K562 (cell line): ENCODE results near the gene PNPLA7. TPM values are rescaled to one million over a fixed set of nuclear protein-coding genes. Genes with fewer than 3 reads are reported as not detected.
A peak's percentile ranks its signal among the peaks of the same experiment; 100 is the strongest.

Source experiments
- CREB1 ChIP-seq, 2 experiments: sonication (generic) in 1 of 2; formaldehyde crosslinking in 1 of 2; IDR thresholded peaks; 2 replicates each; pipeline versions ENCODE4 v1.6.1 to v1.8.0; 2012 to 2022; ENCODE audit warnings: inconsistent platforms in 1 of 2, mild to moderate bottlenecking in 1 of 2, missing genetic modification reagents in 1 of 2, moderate library complexity in 1 of 2
- CREB3 ChIP-seq: fragments of 450-650 bp; conservative IDR thresholded peaks from 2 replicates; pipeline ENCODE4 v1.6.1; 2016; ENCODE audit warnings: missing genetic modification characterization, low read depth, mild to moderate bottlenecking, missing compliant biosample characterization, moderate library complexity
- CTBP1 ChIP-seq: fragments of 450-650 bp; IDR thresholded peaks from 2 replicates; pipeline ENCODE4 v1.6.1; 2016; ENCODE audit warnings: borderline replicate concordance
- CTCFL ChIP-seq: IDR thresholded peaks from 2 replicates; pipeline ENCODE4 v1.6.1; 2011; ENCODE audit warnings: borderline replicate concordance, low read depth, mild to moderate bottlenecking, moderate library complexity, low read length; ENCODE audit not compliant: insufficient read depth, poor library complexity, severe bottlenecking
- E2F4 ChIP-seq: sonication (generic); formaldehyde crosslinking; IDR thresholded peaks from 2 replicates; pipeline ENCODE4 v1.8.0; 2022; ENCODE audit warnings: mild to moderate bottlenecking, low read depth, missing genetic modification reagents
- HNRNPL ChIP-seq: fragments of 200-400 bp; formaldehyde crosslinking; IDR thresholded peaks from 2 replicates; pipeline ENCODE4 v1.6.1; 2017; ENCODE audit warnings: low read depth, mild to moderate bottlenecking, low read length
- PCBP1 ChIP-seq: fragments of 200-400 bp; formaldehyde crosslinking; IDR thresholded peaks from 2 replicates; pipeline ENCODE4 v1.6.1; 2018; ENCODE audit warnings: mild to moderate bottlenecking, low read depth, low read length; ENCODE audit not compliant: poor library complexity, severe bottlenecking
- RBBP5 ChIP-seq: fragments of 200-600 bp; sonication (generic); IDR thresholded peaks from 2 replicates; pipeline ENCODE4 v1.6.1; 2012; ENCODE audit warnings: borderline replicate concordance, mild to moderate bottlenecking, low read length, control low read depth, inconsistent platforms; ENCODE audit not compliant: insufficient read depth, poor library complexity, severe bottlenecking
- RNF2 ChIP-seq: sonication (generic); IDR thresholded peaks from 2 replicates; pipeline ENCODE4 v1.6.1; 2016
- SLC30A9 ChIP-seq: fragments of 250-450 bp; sonication (Bioruptor Pico); IDR thresholded peaks from 2 replicates; pipeline ENCODE4 v1.8.0; 2022; ENCODE audit warnings: mild to moderate bottlenecking, moderate library complexity
- TFAP4 ChIP-seq: sonication (generic); formaldehyde crosslinking; IDR thresholded peaks from 2 replicates; pipeline ENCODE4 v1.8.0; 2022; ENCODE audit warnings: missing genetic modification reagents, mild to moderate bottlenecking, moderate library complexity, borderline replicate concordance
- ZNF263 ChIP-seq: sonication (generic); formaldehyde crosslinking; IDR thresholded peaks from 2 replicates; pipeline ENCODE4 v1.8.0; 2022; ENCODE audit warnings: mild to moderate bottlenecking, missing genetic modification reagents, borderline replicate concordance
- ZNF592 ChIP-seq: fragments of 450-650 bp; IDR thresholded peaks from 2 replicates; pipeline ENCODE4 v1.6.1; 2017; ENCODE audit warnings: antibody characterized with exemption, mild to moderate bottlenecking
- polyA plus RNA-seq, 8 experiments: library from polyadenylated mRNA; depleted of rRNA in 4 of 8; stranded (reverse) in 5 of 8; unstranded in 3 of 8; fragments of >200 nt; fragmentation: Nextera tagmentation in 2 of 8; fragmentation: Illumina TruSeq in 1 of 8; extraction: Ambion mirVana in 2 of 8; extraction: Trizol in 1 of 8; gene quantifications; 2 replicates each; pipeline versions ENCODE4 v1.2.1 to v1.2.3, GENCODE V29; 2011 to 2014; ENCODE audit warnings: inconsistent platforms in 1 of 8, missing spikeins in 1 of 8
- total RNA-seq, 7 experiments: library from RNA; depleted of rRNA in 6 of 7; stranded (reverse); fragments of >200 nt in 6 of 7; fragmentation: Illumina TruSeq in 2 of 7; extraction: Trizol in 2 of 7; gene quantifications; 2 replicates each; pipeline versions ENCODE4 v1.2.1 to v1.2.3, GENCODE V29; 2011 to 2021; ENCODE audit warnings: low replicate concordance in 1 of 7

PNPLA7 gene
- total and polyA plus RNA-seq, 9 of the 15 experiments (the other 6 are each of a cell fraction or from before 2014, with no cell fraction given), result 0.01 to 0.85 (median 0.19) TPM; not detected in 1

GRCh38 chr9:137552022-137552768 lies 2.0 kb upstream of the PNPLA7 start (continued):
- TF ChIP-seq TFAP4 (CRISPR knock-in tag) (peak; percentile 20; the same call in 1 of the 2 replicates), PCBP1 (peak; percentile 12), ZNF592 (peak; percentile 40; the same call in 1 of the 2 replicates), RBBP5 (peak; percentile 81), SLC30A9 (CRISPR knock-in tag) (no peak), CREB3 (no peak), CTBP1 (0 out of 2 replicates have a peak, but pooled peaks have one; percentile 14), CTCFL (no peak), RNF2 (peak; percentile 13; the same call in 1 of the 2 replicates), ZNF263 (CRISPR knock-in tag) (0 out of 2 replicates have a peak, but pooled peaks have one; percentile 9), CREB1 (IDR thresholded peaks at IDR 0.05) (0 out of 2 replicates have a peak, but pooled peaks have one; percentile 3), CREB1 (CRISPR knock-in tag; IDR thresholded peaks at IDR 0.05) (no peak), E2F4 (CRISPR knock-in tag) (peak; percentile 35; the same call in 1 of the 2 replicates), HNRNPL (0 out of 2 replicates have a peak, but pooled peaks have one; percentile 52)
